Measurements from ENCODE around the gene NOTCH2. TPM values are rescaled to one million over a fixed set of nuclear protein-coding genes. Genes with fewer than 3 reads are reported as not detected.
"Not testable (repeated sequence)": the region's sequence is repeated elsewhere in the genome, so short reads cannot be mapped to it uniquely, and the experiment has no call there.

The NOTCH2 gene
- total and polyA plus RNA-seq, 2 donors (not counting 1 experiment from before 2014, with no cell fraction given): 32.1 to 184 TPM

DNA sequence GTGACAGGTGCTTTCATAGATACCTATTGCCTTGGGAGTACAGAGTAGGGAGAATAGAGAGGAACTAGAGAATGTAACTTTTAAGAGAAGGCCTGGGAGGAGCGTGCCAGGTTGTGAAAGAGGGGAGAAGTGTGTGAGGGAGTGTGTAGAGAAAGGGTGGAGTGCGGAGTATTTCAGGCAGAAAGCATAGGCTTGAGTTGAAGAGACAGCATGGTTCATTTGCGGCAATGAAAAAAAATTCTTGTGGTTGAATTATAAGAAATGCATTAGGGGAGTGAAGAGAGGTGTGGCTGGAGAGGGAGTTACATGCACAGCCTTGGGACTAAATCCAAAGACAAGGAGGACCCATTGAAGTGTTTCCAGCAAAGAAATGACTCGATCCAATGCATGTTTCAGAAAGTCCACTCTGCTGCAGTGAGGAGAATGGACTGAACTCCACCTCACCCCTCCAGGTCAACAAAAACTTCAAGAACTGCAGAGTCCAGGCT, 91.4 kb downstream of the NOTCH2 start:
- H2AFZ ChIP-seq (ENCODE audit: insufficient read depth, low read depth, low read length, poor library complexity, severe bottlenecking): no peak overlapping the region
- H3K9me3 ChIP-seq (ENCODE audit: control extremely low read depth in 1 of 3, control insufficient read depth in 2 of 3, insufficient read depth in 1 of 3, low read length in 2 of 3): no peaks in the 10 kb centered on the region
- Mint-ChIP-seq H3K9me3 (ENCODE audit: insufficient read depth) (no peaks in the 10 kb centered on the region), H3K4me3 (no peak overlapping the region), H3K4me1 (peaks cover 1% of the 10 kb centered on the region), H3K27ac (no peak overlapping the region), H3K27me3 (no peaks in the 10 kb centered on the region)
- peaks cover 57% of the 10 kb centered on the region for H4K20me1 ChIP-seq (ENCODE audit: control insufficient read depth, insufficient read depth, low read length, poor library complexity, severe bottlenecking)
- intact Hi-C loops (cut with micrococcal nuclease): no loop called here
- peaks cover 34% of the 10 kb centered on the region for H3K79me2 ChIP-seq (ENCODE audit: control insufficient read depth, insufficient read depth, low read length)
- ATAC-seq (ENCODE audit: low read depth): no peak
- H3K9ac ChIP-seq (ENCODE audit: low read length): no peak overlapping the region
- no peaks in the 10 kb centered on the region for H3K4me1 ChIP-seq (ENCODE audit: control insufficient read depth in 2 of 2, insufficient read depth in 2 of 2, low read length in 2 of 2)
- no peak overlapping the region for H3K27ac ChIP-seq (ENCODE audit: low read length in 2 of 2)
- DNase-seq: no peak
- 98% methylated on average over 4 of the region's 4 CpGs for WGBS (ENCODE audit: insufficient coverage)
- H3K4me2 ChIP-seq (replicated peaks; ENCODE audit: low read depth, low read length, poor library complexity, severe bottlenecking): no peak overlapping the region
- CTCF ChIA-PET: no interaction called here
- peaks cover 6 to 47% of the 10 kb centered on the region in 2 experiments for H3K36me3 ChIP-seq (replicated peaks in 1 of 2; ENCODE audit: control extremely low read depth in 1 of 2, control insufficient read depth in 1 of 2, extremely low read depth in 1 of 2, insufficient read depth in 2 of 2, low read length in 1 of 2)
- no peaks in the 10 kb centered on the region for H3K27me3 ChIP-seq (replicated peaks in 1 of 4; ENCODE audit: control extremely low read depth in 1 of 4, control insufficient read depth in 3 of 4, insufficient read depth in 4 of 4, low read length in 3 of 4)
- POLR2A ChIA-PET: no interaction called here
- TF ChIP-seq CTCF (IDR thresholded peaks at IDR 0.05) (no peak), EZH2 (IDR thresholded peaks at IDR 0.05; ENCODE audit: borderline replicate concordance, insufficient read depth, low read depth, low read length, poor library complexity, severe bottlenecking) (no peak)
- no peak overlapping the region for H3K4me3 ChIP-seq (ENCODE audit: control extremely low read depth in 1 of 5, extremely low read depth in 1 of 5, insufficient read depth in 1 of 5, low read depth in 2 of 5, low read length in 4 of 5)

- H3K27ac Mint-ChIP-seq; H3K27me3 Mint-ChIP-seq; H3K4me2 ChIP-seq (replicated peaks; ENCODE audit: low read depth, low read length, poor library complexity, severe bottlenecking); DNase-seq; H3K9ac ChIP-seq (ENCODE audit: low read length); H3K27ac ChIP-seq (ENCODE audit: low read length in 2 of 2); H2AFZ ChIP-seq (ENCODE audit: insufficient read depth, low read depth, low read length, poor library complexity, severe bottlenecking); H3K27me3 ChIP-seq (replicated peaks in 1 of 4; ENCODE audit: control extremely low read depth in 1 of 4, control insufficient read depth in 3 of 4, insufficient read depth in 4 of 4, low read length in 3 of 4); POLR2A ChIA-PET; H3K4me3 Mint-ChIP-seq; H3K4me1 Mint-ChIP-seq; H3K4me1 ChIP-seq (ENCODE audit: control insufficient read depth in 2 of 2, insufficient read depth in 2 of 2, low read length in 2 of 2); H3K4me3 ChIP-seq (ENCODE audit: control extremely low read depth in 1 of 5, extremely low read depth in 1 of 5, insufficient read depth in 1 of 5, low read depth in 2 of 5, low read length in 4 of 5); intact Hi-C loops (cut with micrococcal nuclease); H3K9me3 Mint-ChIP-seq (ENCODE audit: insufficient read depth); H3K9me3 ChIP-seq (ENCODE audit: control extremely low read depth in 1 of 3, control insufficient read depth in 2 of 3, insufficient read depth in 1 of 3, low read length in 2 of 3); ATAC-seq (ENCODE audit: low read depth): not testable (repeated sequence)
- CTCF ChIA-PET: interaction anchor here (1.8 kb wide), 1 partner anchor 29 kb away, joined by 3 read pairs; no protein-coding TSS in a partner anchor
- WGBS (ENCODE audit: insufficient coverage): 100% methylated on average over 2 of the region's 8 CpGs
- peaks cover 9 to 54% of the 10 kb centered on the region in 2 experiments for H3K36me3 ChIP-seq (replicated peaks in 1 of 2; ENCODE audit: control extremely low read depth in 1 of 2, control insufficient read depth in 1 of 2, extremely low read depth in 1 of 2, insufficient read depth in 2 of 2, low read length in 1 of 2)
- peaks cover 28% of the 10 kb centered on the region for H3K79me2 ChIP-seq (ENCODE audit: control insufficient read depth, insufficient read depth, low read length)
- peaks cover 52% of the 10 kb centered on the region for H4K20me1 ChIP-seq (ENCODE audit: control insufficient read depth, insufficient read depth, low read length, poor library complexity, severe bottlenecking)
Measured at GRCh38 chr1:119977113-119977736, 92.2 kb downstream of the NOTCH2 start.

GRCh38 chr1:119975582-119976254, 93.7 kb downstream of the NOTCH2 start:
- Histone ChIP-seq H4K20me1 (ENCODE audit: control insufficient read depth, insufficient read depth, low read length, poor library complexity, severe bottlenecking) (peaks cover 52% of the 10 kb centered on the region), H3K36me3 (replicated peaks in 1 of 2; ENCODE audit: control extremely low read depth in 1 of 2, control insufficient read depth in 1 of 2, extremely low read depth in 1 of 2, insufficient read depth in 2 of 2, low read length in 1 of 2) (peaks cover 5 to 61% of the 10 kb centered on the region in 2 experiments), H3K79me2 (ENCODE audit: control insufficient read depth, insufficient read depth, low read length) (peaks cover 18% of the 10 kb centered on the region)
- POLR2A ChIA-PET; H3K4me3 Mint-ChIP-seq; H3K9me3 ChIP-seq (ENCODE audit: control extremely low read depth in 1 of 3, control insufficient read depth in 2 of 3, insufficient read depth in 1 of 3, low read length in 2 of 3); DNase-seq; H3K9ac ChIP-seq (ENCODE audit: low read length); H3K4me1 Mint-ChIP-seq; H3K4me2 ChIP-seq (replicated peaks; ENCODE audit: low read depth, low read length, poor library complexity, severe bottlenecking); H3K9me3 Mint-ChIP-seq (ENCODE audit: insufficient read depth); H2AFZ ChIP-seq (ENCODE audit: insufficient read depth, low read depth, low read length, poor library complexity, severe bottlenecking); H3K4me1 ChIP-seq (ENCODE audit: control insufficient read depth in 2 of 2, insufficient read depth in 2 of 2, low read length in 2 of 2); H3K27ac Mint-ChIP-seq; H3K27me3 Mint-ChIP-seq; H3K27me3 ChIP-seq (replicated peaks in 1 of 4; ENCODE audit: control extremely low read depth in 1 of 4, control insufficient read depth in 3 of 4, insufficient read depth in 4 of 4, low read length in 3 of 4); ATAC-seq (ENCODE audit: low read depth); H3K27ac ChIP-seq (ENCODE audit: low read length in 2 of 2); intact Hi-C loops (cut with micrococcal nuclease); H3K4me3 ChIP-seq (ENCODE audit: control extremely low read depth in 1 of 5, extremely low read depth in 1 of 5, insufficient read depth in 1 of 5, low read depth in 2 of 5, low read length in 4 of 5): not testable (repeated sequence)
- WGBS (ENCODE audit: insufficient coverage): 100% methylated on average over 1 of the region's 5 CpGs
- CTCF ChIA-PET: interaction anchor here (1.8 kb wide), 1 partner anchor 27 kb away, joined by 3 read pairs; no protein-coding TSS in a partner anchor
